Testis (tissue), 5 donors: ENCODE measurements around the gene PIP5K1C. TPM values are rescaled to one million over a fixed set of nuclear protein-coding genes. Genes with fewer than 3 reads are reported as not detected.

Experiments used
- DNase-seq: peaks from one replicate; pipeline ENCODE4 v3.0.0-alpha.2; 2019
- H3K27ac ChIP-seq, 2 donors: fragments of 200-600 bp; sonication (generic); one replicate each; pipeline ENCODE4 v1.5.1; 2019
- H3K27me3 ChIP-seq: fragments of 200-600 bp; sonication (generic); one replicate; pipeline ENCODE4 v1.5.1; 2019
- H3K36me3 ChIP-seq: fragments of 200-600 bp; sonication (generic); one replicate; pipeline ENCODE4 v1.5.1; 2017; ENCODE audit warnings: low read depth; ENCODE audit errors: missing control alignments
- H3K4me1 ChIP-seq: fragments of 200-600 bp; sonication (generic); one replicate; pipeline ENCODE4 v1.5.1; 2019
- H3K4me3 ChIP-seq, 2 donors: fragments of 200-600 bp; sonication (generic); one replicate each; pipeline ENCODE4 v1.5.1; 2017 to 2019
- H3K9me3 ChIP-seq: fragments of 200-600 bp; sonication (generic); one replicate; pipeline ENCODE4 v1.5.1; 2017
- POLR2A ChIP-seq: fragments of 450-650 bp; IDR thresholded peaks from one replicate; pipeline ENCODE4 v1.6.1; 2017; ENCODE audit warnings: antibody characterized with exemption, mild to moderate bottlenecking, moderate library complexity
- WGBS, 2 donors: methylation state at CpG; one replicate each; pipeline ENCODE4 v1.1.5; 2018; 5-methylcytosine and 5-hydroxymethylcytosine counted together
- intact Hi-C: fragments of 100-400 bp; cut with DNase I; formaldehyde crosslinking; loops from one replicate; pipeline ENCODE4 v1.15.1; 2023; ENCODE audit warnings: low total_unique reads
- long read RNA-seq, 2 donors: transcript quantifications; one replicate each; lab custom pipeline, GENCODE V29; 2026
- polyA plus RNA-seq: library from polyadenylated mRNA; stranded (reverse); fragments of 350-450 nt; fragmentation: Illumina TruSeq; extraction: RNeasy Lipid Tissue Mini Kit (QIAGEN cat#74804); gene quantifications from one replicate; pipeline ENCODE4 v1.2.3, GENCODE V29; 2014; ENCODE audit warnings: low read depth, low replicate concordance; ENCODE audit not compliant: insufficient read depth
- total RNA-seq, 2 donors: library from RNA; depleted of rRNA; stranded (reverse); fragments of >200 nt; gene quantifications; one replicate each; pipeline ENCODE4 v1.2.3, GENCODE V29; 2016
- TF ChIP-seq, protein P1 (sequence below), 3 experiments: fragments of 450-650 bp in 2 of 3; fragments of 200-600 bp in 1 of 3; sonication (generic) in 1 of 3; IDR thresholded peaks; one replicate each; pipeline ENCODE4 v1.5.1; 2016 to 2019; ENCODE audit warnings: antibody characterized with exemption in 3 of 3, mild to moderate bottlenecking in 2 of 3, moderate library complexity in 1 of 3

PIP5K1C gene
- total RNA-seq (10 to 100 TPM; 80.2 to 87.0 TPM), polyA plus RNA-seq (99.1 TPM)
- long read RNA-seq, donor 1, full-length matches to known transcripts, result 1 of 1 reads
- long read RNA-seq, donor 1, partial matches to known transcripts, result 0 of 1 reads
- long read RNA-seq, donor 1, other reads (novel, unspliced or antisense), result 0 of 1 reads
- long read RNA-seq, donor 2, partial matches to known transcripts, result 6 of 10 reads
- long read RNA-seq, donor 2, other reads (novel, unspliced or antisense), result 0 of 10 reads

DNA sequence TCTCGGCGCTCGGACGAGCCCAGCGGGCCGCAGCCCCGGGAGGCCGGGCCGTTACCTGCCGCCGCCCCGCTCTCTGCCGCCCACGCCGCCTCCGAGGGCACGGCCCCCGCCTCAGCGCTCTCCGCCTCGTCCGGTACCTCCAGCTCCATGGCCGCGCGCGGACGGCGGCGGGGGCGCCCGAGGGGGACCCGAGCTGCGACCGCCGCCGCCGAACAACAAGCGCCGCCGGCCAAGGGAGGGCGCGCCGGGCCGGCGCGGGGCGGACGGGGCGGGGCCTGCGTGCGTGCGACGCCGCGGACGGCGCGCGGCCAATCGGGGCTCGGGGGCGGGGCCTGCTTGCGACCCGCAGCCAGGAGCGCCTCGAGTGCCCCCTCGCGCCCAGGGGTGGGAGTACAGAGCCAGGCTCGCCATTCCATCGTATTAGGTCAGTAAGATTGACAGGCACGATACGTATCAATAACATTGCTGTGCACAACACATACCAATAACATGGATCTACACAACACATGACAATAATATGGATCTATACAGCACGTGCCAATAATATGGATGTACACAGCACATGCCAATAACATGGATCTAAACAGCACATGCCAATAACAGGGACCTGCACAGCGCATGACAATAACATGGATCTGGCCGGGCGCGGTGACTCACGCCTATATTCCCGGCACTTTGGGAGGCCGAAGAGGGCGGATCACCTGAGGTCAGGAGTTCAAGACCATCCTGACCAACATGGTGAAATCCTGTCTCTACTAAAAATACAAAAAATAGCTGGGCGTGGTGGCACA lies at the start of gene PIP5K1C:
Gene PIP5K1C (minus strand): TSS at position 227 of the 791 bp plus-strand sequence. CDS start 78 bp downstream, at position 149.
- no peaks in the 10 kb centered on the region for H3K36me3 ChIP-seq
- DNase-seq, result peak; percentile 94
- H3K4me3 ChIP-seq, result peak within 1 kb of the TSS; percentile 81 to 94
- intact Hi-C loops, result loop anchor here (2.0 kb wide), 1 partner anchor 30 kb away; no protein-coding TSS in a partner anchor
- TF ChIP-seq, protein P1, sequence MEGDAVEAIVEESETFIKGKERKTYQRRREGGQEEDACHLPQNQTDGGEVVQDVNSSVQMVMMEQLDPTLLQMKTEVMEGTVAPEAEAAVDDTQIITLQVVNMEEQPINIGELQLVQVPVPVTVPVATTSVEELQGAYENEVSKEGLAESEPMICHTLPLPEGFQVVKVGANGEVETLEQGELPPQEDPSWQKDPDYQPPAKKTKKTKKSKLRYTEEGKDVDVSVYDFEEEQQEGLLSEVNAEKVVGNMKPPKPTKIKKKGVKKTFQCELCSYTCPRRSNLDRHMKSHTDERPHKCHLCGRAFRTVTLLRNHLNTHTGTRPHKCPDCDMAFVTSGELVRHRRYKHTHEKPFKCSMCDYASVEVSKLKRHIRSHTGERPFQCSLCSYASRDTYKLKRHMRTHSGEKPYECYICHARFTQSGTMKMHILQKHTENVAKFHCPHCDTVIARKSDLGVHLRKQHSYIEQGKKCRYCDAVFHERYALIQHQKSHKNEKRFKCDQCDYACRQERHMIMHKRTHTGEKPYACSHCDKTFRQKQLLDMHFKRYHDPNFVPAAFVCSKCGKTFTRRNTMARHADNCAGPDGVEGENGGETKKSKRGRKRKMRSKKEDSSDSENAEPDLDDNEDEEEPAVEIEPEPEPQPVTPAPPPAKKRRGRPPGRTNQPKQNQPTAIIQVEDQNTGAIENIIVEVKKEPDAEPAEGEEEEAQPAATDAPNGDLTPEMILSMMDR (IDR thresholded peaks at IDR 0.05), result peak; percentile 68 to 97 (median 81)
- TF ChIP-seq POLR2A, result no peak
- H3K4me1 ChIP-seq, result peaks cover 13% of the 10 kb centered on the region
- H3K9me3 ChIP-seq, result no peaks in the 10 kb centered on the region
- 8 to 15% methylated on average over 10 to 19 of the region's 82 CpGs for WGBS, 2 donors
- H3K27ac ChIP-seq, result peak within 1 kb of the TSS; percentile 74 to 89
- H3K27me3 ChIP-seq, result no peaks in the 10 kb centered on the region

- Histone ChIP-seq H3K27me3 (no peaks in the 10 kb centered on the region), H3K4me1 (no peaks in the 10 kb centered on the region), H3K27ac (no peak overlapping the region), H3K9me3 (no peaks in the 10 kb centered on the region), H3K4me3 (no peak overlapping the region), H3K36me3 (no peaks in the 10 kb centered on the region)
- intact Hi-C loops, result no loop called here
- 86 to 87% methylated on average over 8 of the region's 8 CpGs for WGBS, 2 donors
- TF ChIP-seq, protein P1 (IDR thresholded peaks at IDR 0.05), result no peak
- no peak for TF ChIP-seq POLR2A
- DNase-seq, result no peak
Measured at GRCh38 chr19:3748965-3749364, 48.7 kb upstream of the PIP5K1C start.

DNA sequence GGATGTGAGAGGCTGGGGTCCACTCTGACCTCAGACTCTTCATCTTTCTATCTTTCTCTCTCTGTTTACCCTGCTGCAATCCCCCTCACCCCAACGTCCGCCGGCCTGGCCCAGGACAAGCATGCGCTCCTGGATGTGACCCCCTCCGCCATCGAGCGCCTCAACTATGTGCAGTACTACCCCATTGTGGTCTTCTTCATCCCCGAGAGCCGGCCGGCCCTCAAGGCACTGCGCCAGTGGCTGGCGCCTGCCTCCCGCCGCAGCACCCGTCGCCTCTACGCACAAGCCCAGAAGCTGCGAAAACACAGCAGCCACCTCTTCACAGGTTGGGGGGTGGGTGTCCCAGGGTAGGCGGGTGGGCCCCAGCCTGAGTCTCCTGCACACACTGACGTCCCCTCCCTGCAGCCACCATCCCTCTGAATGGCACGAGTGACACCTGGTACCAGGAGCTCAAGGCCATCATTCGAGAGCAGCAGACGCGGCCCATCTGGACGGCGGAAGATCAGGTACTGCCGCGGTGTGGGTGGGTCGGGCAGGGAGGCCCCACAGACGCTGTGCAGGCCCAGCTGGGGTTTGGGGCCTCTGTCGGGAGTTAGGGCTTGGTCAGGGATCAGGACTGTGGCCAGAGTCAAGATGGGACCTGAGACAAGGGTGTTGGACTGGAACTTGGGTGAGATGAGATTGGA lies 46.2 kb upstream of the PIP5K1C start:
- Histone ChIP-seq H3K4me3 (no peak overlapping the region), H3K4me1 (no peaks in the 10 kb centered on the region), H3K27ac (no peak overlapping the region), H3K9me3 (no peaks in the 10 kb centered on the region), H3K36me3 (no peaks in the 10 kb centered on the region), H3K27me3 (no peaks in the 10 kb centered on the region)
- intact Hi-C loops, result no loop called here
- WGBS, 2 donors, result 53 to 66% methylated on average over 23 to 31 of the region's 31 CpGs
- TF ChIP-seq, protein P1 (IDR thresholded peaks at IDR 0.05), result no peak
- no peak for TF ChIP-seq POLR2A
- DNase-seq, result no peak

DNA sequence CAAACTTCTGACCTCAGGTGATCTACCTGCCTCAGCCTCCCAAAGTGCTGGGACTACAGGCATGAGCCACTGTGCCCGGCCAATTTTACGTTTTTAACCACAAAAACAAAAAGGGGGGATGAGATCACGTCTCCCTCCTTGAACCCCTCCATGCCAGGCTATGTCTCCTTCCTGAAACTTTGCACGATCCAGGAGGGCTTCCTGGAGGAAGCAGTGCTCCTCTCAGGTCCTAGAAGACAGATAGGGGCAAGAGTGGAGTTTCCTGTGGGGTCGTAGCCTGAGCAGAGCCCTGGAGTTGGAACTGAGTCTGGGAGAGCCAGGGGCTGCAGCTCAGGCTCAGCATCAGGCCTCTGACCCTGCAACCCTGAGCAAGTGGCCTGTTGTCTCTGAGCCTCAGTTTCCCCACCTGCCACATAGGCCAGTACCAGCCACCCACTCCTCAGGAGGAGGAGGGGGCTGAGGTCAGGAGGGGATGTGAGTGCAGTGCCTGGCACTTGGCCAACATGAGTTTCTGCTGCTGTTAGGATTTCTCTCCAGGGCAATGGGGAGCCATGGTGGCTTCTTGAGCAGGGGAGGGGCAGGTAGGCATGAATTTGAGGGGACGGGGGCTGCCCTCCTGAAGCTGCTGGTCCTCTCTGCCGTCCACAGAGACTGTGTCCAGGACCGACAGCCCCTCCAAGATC lies 45.2 kb upstream of the PIP5K1C start:
- no peak overlapping the region for H3K4me3 ChIP-seq
- 69 to 92% methylated on average over 8 of the region's 8 CpGs for WGBS, 2 donors
- no peaks in the 10 kb centered on the region for H3K27me3 ChIP-seq
- no peak for DNase-seq
- H3K9me3 ChIP-seq, result no peaks in the 10 kb centered on the region
- TF ChIP-seq, protein P1 (IDR thresholded peaks at IDR 0.05), result no peak
- no peak for TF ChIP-seq POLR2A
- no peaks in the 10 kb centered on the region for H3K36me3 ChIP-seq
- intact Hi-C loops, result no loop called here
- H3K4me1 ChIP-seq, result no peaks in the 10 kb centered on the region
- H3K27ac ChIP-seq, result no peak overlapping the region
